Transverse colon (tissue), 3 donors: ENCODE data around the gene GINM1.

Experiments used
- CTCF ChIP-seq, 5 experiments: fragments of 200-600 bp in 3 of 5; fragments of 450-650 bp in 2 of 5; sonication (generic) in 3 of 5; IDR thresholded peaks; 1 replicate in 2 of 5; 2 replicates in 3 of 5; pipeline ENCODE4 v1.5.1; 2016 to 2017; ENCODE audit warnings: antibody characterized with exemption in 5 of 5, inconsistent platforms in 3 of 5, mild to moderate bottlenecking in 2 of 5, moderate library complexity in 1 of 5
- EP300 ChIP-seq: sonication (generic); formaldehyde crosslinking; IDR thresholded peaks from one replicate; pipeline ENCODE4 v1.6.1; 2017; ENCODE audit warnings: antibody characterized with exemption, low read depth
- POLR2A ChIP-seq: fragments of 450-650 bp; IDR thresholded peaks from one replicate; pipeline ENCODE4 v1.6.1; 2016; ENCODE audit warnings: antibody characterized with exemption, mild to moderate bottlenecking, moderate library complexity

- TF ChIP-seq CTCF (IDR thresholded peaks at IDR 0.05): no peak
- TF ChIP-seq POLR2A: no peak
- TF ChIP-seq EP300: no peak
These were observed 1.0 kb downstream of the GINM1 start for GRCh38 chr6:149567194-149567586.
